Gastrocnemius medialis (tissue), 4 donors: ENCODE measurements around the gene FAM131C.

Experiments
- CTCF ChIP-seq, 5 experiments: fragments of 450-650 bp in 3 of 5; fragments of 200-600 bp in 2 of 5; sonication (generic) in 2 of 5; IDR thresholded peaks in 4 of 5; conservative IDR thresholded peaks in 1 of 5; 1 replicate in 4 of 5; 2 replicates in 1 of 5; pipeline ENCODE4 v1.5.1; 2016 to 2019; ENCODE audit warnings: antibody characterized with exemption in 5 of 5, mild to moderate bottlenecking in 3 of 5, moderate library complexity in 3 of 5
- POLR2A ChIP-seq, 2 donors: fragments of 450-650 bp; IDR thresholded peaks; one replicate each; pipeline ENCODE4 v1.6.1; 2017; ENCODE audit warnings: antibody characterized with exemption in 2 of 2, mild to moderate bottlenecking in 2 of 2, moderate library complexity in 2 of 2

GRCh38 chr1:16031551-16031950 is 41.9 kb downstream of the FAM131C start:
- TF ChIP-seq CTCF (IDR thresholded peaks at IDR 0.05 in 4 of 5, conservative IDR thresholded peaks at IDR 0.05 in 1 of 5) = no peak
- no peak for TF ChIP-seq POLR2A (IDR thresholded peaks at IDR 0.05)
